Activated naive CD8-positive, alpha-beta T cell treated with anti-CD3 and anti-CD28 coated beads, Interleukin-2, amount 50 U/mL, for 16 hours (primary cell): Measurements from ENCODE around the gene FBXL3.
A peak's percentile ranks its signal among the peaks of the same experiment; 100 is the strongest.

ENCODE experiments used
- DNase-seq: peaks from one replicate; pipeline ENCODE4 v3.0.0-alpha.2; 2020; ENCODE audit warnings: low read depth, low spot score

The FBXL3 gene, protein sequence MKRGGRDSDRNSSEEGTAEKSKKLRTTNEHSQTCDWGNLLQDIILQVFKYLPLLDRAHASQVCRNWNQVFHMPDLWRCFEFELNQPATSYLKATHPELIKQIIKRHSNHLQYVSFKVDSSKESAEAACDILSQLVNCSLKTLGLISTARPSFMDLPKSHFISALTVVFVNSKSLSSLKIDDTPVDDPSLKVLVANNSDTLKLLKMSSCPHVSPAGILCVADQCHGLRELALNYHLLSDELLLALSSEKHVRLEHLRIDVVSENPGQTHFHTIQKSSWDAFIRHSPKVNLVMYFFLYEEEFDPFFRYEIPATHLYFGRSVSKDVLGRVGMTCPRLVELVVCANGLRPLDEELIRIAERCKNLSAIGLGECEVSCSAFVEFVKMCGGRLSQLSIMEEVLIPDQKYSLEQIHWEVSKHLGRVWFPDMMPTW

DNA sequence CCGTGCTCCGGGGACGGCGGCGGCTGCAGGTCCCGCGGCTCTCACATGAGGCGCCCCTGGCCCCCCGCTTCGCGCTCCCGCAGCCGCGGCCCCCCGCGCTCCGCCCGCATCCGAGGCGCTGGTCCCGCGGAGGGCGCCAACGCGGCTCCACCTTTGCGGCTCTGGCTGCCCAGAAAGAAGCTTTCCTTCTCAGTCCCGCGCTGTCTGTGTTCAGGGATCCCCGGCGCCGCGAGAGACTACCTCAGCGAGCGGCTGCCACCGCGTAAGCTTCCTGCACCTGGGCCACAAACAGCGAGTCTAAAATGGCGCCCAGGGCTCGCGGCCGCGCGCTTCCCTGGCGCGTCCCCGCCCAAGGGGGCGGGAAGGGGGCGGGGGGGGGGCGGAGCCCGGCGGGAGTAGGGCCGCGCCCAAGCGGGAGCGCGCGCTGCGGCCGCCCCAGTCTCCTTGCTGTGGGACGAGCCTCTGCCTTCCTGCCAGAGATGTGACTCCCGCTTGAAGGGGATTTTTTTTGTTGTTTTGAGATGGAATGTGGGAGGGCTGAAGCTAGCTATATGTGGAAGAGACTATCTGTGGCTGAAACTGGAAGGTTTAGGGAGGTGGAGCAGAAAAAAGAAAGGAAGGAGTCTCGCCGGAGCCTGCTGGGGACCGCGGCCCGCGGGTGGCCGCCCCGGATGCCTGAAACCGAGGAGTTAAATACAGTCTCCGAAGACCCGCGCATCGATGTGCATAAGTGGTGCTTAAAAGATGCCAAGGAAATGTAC, at the start of gene FBXL3:
FBXL3 (minus strand) TSS at position 299 of the 761 bp plus-strand sequence. CDS start 5,299 bp downstream, outside the sequence.
- DNase-seq, result peak; percentile 49

DNA sequence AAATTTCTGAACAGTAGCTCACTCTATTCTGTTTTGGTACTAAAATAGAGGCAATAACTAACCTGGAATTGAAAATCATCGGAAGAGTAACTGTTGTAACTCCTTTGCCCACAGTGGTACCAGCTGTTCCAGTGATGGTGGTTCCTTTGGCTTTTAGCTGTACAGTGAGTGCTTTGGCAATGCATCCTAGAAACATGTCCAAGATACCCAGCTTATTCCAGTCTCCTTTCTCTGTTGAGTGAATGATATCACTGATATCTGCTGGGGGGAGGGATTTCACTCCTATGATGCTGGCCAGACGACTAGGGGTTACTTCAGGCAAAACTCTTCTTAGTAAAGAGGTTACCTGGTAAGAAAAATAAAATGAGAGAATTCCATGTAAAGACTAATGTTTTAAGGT, 40.6 kb upstream of the FBXL3 start:
- DNase-seq, result no peak

DNA sequence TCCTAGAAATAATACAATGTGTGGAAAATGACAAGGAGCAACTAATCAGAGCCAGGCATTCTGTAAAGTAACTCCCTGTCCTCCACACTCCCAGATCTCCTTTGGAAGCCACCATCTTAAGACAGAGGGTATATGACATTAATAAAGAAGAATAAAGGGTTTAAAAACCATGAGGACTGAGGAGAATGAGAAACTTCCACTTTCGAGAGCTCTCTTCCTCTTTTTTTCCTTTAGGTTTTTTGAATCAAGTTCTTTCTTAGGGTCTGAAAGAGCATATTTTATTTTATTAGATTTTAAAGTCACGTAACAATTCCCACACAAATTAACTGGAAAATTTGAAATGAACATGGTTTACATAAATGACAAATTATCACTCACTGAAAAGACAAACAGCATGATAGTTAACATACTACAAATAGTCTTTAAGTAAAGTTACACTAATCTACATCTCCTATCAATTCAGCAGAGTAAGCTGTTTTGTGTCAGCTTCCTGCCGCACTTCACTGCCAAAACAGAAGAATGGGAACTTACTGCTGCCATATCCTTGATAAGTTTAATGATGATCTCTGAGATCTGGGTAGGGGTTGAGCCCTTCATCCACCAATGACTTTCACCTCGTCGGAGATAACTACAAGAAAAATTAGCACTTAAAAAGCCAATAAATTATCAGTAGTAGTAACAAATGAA, 38.6 kb upstream of the FBXL3 start:
- no peak for DNase-seq

DNA sequence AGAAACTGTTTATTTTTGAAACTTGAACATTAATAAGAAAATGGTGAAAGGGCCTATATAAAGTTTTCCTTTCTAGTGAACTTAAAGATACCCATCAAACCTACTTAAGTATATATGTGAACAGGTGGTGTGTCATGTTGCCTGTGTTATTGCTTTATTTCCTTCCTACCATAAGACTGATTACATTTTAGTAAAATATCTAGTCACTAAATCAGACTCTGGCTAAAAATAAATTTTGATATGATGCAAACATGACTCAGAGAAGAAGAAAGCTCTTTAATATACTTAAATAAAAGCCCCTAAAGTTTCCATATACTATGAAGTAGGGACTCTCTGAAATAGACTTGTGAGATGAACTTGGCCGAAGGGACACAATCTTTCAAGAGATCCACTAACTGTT, 35.1 kb upstream of the FBXL3 start:
- DNase-seq, result no peak

DNA sequence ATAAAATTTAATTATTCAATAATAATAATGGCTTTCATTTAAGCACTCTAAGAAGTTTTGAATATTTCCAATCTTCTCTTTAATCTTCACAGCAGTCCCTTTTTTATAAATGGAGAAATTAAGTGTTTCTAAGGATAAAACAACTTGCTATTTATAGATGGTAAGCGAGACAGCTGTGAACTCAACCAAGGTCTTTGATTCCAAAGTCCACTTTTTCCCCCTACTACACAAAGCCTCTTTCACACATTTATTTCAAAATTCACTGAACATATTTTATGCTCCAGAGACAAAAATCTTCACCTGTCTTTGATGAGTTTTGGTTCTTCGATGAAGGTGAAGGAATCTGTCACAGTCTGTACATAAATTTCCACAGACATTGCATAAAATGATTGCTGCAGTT, 34.4 kb upstream of the FBXL3 start:
- no peak for DNase-seq

DNA sequence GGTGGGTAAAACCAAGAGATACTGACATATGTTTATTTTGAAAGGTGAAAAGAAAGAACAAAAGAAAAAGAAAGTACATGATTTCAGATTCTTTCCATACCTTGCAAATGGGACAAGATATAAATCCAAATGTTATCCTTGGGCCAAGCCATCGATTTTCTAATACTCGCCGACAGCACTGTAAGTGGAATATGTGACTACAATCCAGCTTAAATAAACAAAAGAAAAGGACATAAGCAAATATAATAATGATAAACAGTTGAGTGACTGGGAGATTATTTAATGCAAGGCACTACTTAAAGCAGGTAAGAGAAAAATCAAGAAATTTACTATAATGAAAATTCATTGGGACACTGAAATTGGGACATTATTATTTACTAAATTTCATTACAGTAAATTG, 29.9 kb upstream of the FBXL3 start:
- DNase-seq, result no peak

DNA sequence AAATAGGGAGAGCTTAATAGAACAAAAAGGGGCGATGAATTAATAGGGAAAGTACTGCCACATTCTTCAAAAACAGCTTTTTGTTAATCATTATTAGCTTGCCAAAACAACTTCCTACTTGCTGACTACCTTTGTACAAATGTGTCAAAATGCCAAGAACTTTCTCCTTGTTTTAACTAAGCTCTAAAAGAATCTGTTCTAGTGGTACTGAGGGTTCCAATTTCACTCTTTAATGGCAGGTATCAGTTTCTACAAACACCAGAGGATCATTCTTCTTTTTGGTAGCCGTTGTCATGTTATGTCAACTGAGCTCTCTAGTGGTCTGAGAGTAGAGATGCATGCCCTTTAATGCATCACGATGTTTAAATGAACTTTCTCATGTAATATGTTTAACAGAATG, 29.4 kb upstream of the FBXL3 start:
- DNase-seq, result no peak

DNA sequence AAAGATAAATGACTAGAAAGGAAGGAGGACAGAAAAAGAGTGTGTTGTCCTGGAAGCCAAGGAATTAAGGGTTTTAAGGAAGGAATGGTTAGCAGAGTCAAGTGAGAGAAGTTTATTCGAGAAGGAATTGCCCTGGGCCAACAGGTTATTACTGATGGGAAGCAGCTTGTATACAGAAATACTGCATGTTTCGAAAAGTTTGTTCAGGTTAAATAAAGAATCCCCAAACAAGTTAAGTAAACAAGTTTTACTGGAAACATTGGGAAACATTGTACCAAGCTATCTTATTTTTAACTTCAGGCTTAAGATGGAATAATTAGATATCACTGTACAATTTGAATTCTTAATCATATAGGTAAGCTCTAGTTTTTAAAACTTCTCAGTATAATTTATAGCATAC, 28.2 kb upstream of the FBXL3 start:
- DNase-seq, result no peak

DNA sequence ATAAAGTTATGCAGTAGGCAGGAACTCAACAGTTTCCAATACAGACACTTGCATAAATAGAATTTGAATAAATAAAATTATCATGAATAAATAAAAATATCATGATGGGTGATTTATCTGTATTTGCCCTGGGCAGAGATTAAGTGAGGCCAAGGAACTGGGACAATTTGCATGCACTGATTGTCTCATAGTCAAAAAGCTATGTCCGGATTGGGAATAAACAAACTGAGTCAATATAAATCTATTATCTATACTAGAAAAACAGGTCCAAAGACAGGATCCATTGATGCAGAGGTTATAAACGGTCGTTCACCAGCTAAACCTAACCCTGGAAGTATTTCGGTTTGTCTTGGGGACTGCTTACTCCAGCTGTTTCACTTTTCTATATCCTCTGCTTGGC, 26.2 kb upstream of the FBXL3 start:
- no peak for DNase-seq

DNA sequence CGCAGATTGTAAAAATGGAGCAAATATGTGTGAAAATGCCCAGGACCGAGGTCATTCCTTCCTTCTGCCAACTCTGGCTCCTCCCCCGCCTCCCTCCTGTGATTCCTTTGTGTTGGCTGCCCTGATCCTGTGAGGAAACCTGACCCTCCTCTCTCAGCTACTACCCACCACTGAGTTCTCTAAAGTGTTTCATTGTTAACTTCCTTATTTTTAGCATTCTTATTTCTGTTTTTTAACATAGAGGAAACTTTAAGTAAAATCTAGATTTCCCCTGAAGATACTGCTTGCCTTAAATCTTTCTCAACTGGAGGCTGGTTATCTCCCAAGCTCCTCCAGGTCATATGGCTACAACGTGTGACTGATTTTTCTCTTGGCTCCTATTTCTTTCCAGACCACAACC, 21.7 kb upstream of the FBXL3 start:
- no peak for DNase-seq

DNA sequence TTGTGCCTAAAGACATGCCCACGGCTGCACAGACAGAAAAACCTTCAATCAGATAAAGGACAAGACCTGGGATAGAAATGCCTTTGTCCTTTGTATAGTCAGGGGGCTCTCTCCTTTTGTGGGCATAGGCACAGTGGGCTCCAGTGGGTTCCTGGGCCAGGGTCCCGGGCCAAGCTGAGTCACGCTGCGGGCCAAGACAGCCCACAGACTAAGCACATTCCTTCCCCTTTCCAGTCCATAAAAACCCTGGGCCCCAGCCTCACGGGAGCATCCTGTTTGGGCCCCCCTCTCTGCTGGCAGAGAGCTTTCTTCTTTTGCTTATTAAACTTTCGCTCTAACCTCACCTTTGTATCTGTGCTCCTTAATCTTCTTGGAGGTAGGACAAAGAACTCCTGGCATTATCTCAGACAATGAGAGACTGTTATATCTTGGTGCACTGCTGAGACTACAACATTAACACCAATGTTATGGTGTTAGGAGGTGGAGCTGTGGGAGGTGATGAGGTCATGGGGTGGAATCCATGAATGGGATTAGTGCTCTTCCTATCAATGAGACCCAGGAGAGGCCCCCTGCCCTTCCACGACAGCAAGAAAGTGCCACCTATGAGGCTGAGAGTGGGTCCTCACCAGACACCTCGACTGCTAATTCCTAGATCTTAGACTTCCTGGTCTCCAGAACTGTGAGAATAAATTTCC, 20.8 kb upstream of the FBXL3 start:
- DNase-seq, result no peak

DNA sequence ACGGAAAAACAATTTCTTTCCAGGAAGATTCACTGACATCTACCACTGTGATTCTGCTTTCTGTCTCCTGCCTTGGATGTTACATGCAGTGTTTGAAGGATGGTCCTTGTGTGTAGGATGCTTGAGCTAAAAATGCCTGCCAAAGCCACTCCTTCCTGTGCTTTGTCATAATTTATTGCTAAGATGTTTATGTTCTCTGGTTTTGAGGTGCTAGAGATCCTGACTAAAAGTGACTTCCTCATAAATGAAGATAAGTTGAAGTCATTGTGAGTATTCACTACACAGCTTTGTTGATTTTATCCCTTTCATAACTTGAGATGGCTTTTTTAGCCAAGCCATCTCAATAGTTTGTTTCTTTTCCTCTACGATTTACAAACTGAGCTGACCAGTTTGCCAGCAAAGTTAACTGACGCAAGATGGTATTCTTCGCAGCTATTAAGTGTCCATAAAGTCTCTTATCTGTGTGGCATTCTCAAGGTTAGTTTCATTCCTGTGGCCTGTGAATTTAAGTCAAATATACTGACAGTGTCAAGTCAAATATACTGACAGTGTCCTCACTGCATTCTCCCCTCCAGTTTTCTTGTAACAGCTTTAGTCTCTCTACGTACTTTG, 15.7 kb upstream of the FBXL3 start:
- DNase-seq, result no peak

DNA sequence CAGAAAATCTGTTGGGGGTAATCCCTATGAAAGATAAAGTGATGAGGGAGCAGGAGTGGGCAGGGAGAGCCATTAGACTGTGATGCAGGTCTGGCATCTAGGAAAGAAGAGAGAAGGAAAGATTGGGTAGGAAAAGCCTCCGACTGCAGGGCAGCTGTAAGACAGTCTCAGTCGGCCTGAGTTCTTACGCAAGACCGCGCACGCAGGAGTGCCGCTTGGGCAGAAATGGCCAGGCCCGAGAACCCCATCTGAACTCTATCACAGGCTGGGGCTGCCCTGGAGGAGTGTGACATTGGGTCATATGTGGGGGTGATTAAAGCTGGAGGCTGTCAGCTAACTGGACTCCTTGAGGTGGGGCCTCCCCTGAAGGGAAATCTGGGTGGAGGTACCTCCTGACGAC, 13.9 kb upstream of the FBXL3 start:
- DNase-seq, result no peak

DNA sequence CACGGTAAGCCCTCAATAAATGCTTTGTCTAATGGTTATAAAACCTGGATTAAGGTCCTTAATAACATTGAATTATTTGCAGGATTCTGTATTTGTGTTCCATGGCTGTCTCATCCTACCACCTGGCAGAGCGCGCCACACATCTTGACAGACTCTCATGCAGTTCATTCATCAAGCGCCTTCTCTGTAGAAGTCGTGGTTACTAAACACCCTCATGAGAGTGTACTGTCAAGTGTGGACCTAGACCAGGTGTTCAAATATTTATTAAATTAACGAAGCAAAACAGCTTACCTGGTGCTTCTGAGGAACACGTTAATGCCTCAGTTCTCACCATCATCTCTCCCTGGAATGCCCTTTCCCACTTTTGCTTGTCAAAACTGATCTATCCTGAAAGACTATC, 13.1 kb upstream of the FBXL3 start:
- no peak for DNase-seq

DNA sequence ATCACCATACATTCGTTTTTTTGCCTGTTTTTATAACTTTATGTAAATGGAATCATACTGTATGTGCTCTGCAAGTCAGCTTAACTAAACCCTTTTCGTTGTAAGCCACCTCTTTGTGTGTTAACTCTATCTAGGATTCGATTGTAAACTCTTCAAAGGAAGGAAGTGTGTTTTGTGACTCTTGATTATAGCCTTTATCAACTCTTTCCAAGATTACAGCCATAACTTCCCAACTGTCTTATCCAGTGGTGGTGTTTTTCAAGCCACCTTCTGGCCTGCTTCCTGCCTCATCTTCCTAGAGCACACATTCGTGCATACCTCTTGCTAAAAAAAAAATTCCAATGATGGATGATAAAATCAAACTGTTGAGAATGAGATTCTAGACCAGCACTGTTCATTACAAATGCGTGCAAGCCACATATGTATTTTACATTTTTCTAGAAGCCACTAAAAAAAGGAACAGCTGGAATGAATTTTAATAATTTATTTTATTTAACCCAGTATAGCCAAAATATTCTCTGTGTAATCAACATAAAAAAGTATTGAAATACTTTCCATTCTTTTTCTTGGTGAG, 12.0 kb upstream of the FBXL3 start:
- DNase-seq, result no peak

DNA sequence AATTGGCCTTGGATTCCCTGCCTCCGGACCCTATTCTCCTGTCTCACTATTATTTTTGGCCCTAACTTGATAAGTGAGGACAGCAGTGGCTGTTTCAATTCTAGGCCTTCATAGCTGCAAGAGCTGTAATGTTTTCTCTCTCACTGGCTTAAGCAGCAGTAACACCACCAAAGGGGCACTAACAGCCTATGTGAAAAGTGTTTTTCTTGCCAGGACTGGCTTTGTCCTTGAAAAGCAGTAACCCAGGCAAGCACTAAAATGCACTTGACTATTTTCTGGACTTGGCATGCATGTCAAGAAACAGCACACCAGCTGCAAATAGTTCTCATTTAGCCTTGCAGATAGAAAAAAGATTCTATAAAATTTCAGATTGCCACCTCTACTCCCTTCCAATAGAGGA, 9.3 kb upstream of the FBXL3 start:
- no peak for DNase-seq

DNA sequence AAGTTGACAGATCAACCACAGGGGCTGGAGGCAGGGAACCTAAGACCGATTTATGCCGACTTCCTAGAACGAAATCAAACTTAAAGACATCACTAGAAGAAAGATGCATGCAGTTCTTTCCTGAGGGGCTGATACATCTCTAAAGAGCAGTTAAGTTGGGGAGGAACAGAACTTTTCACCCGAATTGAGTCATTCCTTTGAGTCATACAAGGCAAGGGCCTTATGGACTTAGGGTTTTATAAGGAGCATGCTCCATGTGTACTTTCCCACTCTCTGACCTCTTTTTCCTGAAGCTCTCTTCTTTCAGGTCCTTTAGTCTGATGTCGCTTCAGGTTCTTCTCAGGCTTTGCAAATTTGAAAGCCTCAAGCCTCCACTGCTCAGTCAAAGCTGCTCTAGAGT, 7.9 kb upstream of the FBXL3 start:
- no peak for DNase-seq

DNA sequence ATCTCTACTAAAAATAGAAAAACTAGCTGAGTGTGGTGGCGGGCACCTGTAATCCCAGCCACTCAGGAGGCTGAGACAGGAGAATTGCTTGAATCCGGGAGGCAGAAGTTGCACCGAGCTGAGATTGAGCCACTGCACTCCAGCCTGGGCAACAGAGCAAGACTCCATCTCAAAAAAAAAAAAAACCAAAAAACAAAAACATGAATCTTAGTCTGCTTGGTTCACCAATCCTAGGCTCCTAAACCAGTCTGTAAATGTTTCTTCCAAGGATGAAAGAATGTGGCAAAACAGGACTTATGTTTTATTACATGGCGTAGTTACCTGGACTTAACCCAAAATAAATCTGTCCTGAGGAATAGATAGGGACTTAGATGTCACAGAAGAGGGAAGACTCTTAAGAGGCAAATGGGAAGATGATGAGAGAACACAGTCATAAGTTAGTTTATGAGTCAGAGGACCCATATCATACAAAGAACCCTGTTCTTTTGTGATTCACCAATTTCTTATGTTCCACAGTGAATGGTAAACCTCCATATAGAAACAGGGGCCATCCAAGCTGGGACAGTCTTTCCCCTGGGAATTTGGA, 6.9 kb upstream of the FBXL3 start:
- DNase-seq, result no peak

DNA sequence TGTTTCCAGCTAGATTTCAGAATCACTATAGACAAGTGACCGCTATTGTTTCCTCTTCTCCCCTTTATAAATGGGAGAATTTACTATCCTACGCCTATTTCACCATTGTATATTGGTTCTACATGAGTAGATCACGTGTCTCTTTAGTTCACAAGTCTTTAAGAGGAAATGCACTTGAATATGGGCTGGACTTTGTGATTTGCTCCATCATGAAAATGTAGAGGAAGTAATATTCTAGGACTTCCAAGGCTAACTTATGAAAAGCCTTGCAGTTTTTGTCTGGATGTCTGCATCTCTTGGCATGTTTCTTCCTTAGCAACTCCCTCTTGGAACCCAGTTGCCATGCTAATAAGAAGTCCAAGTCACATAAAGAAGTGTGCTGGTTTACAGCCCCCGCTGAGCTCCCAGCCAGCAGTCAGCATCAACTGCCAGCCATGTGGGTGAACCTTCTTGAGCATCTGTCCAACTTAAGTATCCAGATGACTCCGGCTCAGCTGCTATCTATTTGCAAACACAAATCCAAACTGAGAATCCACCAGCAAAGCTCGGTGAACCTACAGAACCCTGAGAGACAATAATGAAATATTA, 4.8 kb upstream of the FBXL3 start:
- no peak for DNase-seq

DNA sequence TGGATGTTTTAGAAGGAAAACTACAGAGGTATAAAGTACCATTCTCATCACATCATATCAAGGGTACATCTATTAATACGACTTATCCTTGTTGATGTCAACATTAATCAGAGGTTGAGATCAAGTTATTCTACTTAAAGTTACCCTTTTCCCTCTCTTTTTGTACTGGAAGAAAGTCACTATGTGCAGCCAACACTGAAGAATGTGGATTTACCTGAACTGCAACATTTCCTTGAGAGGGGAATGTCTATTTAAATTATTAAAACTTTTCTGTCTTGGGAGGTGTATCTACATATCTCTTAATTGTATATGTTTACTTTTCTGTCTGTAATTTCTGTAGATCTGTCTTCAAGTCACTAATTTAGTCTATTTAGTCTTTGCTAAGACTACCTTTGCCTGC, 2.5 kb upstream of the FBXL3 start:
- DNase-seq, result no peak
